Muscle of arm (tissue), 12 donors: Measurements from ENCODE around the gene PROKR1. TPM values are rescaled to one million over a fixed set of nuclear protein-coding genes. Genes with fewer than 3 reads are reported as not detected.
A peak's percentile ranks its signal among the peaks of the same experiment; 100 is the strongest.
"Not testable (repeated sequence)": the region's sequence is repeated elsewhere in the genome, so short reads cannot be mapped to it uniquely, and the experiment has no call there.

ENCODE experiments used
- DNase-seq: peaks from one replicate; pipeline ENCODE4 v3.0.0-alpha.2; 2013
- polyA plus RNA-seq, 12 donors: library from polyadenylated mRNA; unstranded; fragments of 120-200 nt; gene quantifications; one replicate each; pipeline ENCODE4 v1.2.1, GENCODE V29; 2013; ENCODE audit not compliant: insufficient read length in 12 of 12

Gene PROKR1
- polyA plus RNA-seq, 12 donors: 0.19 to 4.4 (median 1.2) TPM; not detected in 2

GRCh38 chr2:68653538-68653982, 10.2 kb downstream of the PROKR1 start:
- peak; percentile 62 for DNase-seq

- peak; percentile 48 for DNase-seq
These were observed 14.9 kb downstream of the PROKR1 start for GRCh38 chr2:68658266-68658665.

GRCh38 chr2:68659081-68659480, 15.7 kb downstream of the PROKR1 start:
- DNase-seq: peak; percentile 26

- DNase-seq: no peak
These were observed 17.3 kb downstream of the PROKR1 start for GRCh38 chr2:68660658-68661057.

- no peak for DNase-seq
These were observed 19.1 kb downstream of the PROKR1 start for GRCh38 chr2:68662466-68662865.

- DNase-seq: no peak
These were observed 20.2 kb downstream of the PROKR1 start for GRCh38 chr2:68663371-68664156.

GRCh38 chr2:68667371-68667770, 24.0 kb downstream of the PROKR1 start:
- no peak for DNase-seq

- DNase-seq: no peak
These were observed 26.3 kb downstream of the PROKR1 start for GRCh38 chr2:68669651-68670050.

- DNase-seq: no peak
These were observed 28.6 kb downstream of the PROKR1 start for GRCh38 chr2:68671961-68672360.

- DNase-seq: no peak
These were observed 30.3 kb downstream of the PROKR1 start for GRCh38 chr2:68673631-68674030.

GRCh38 chr2:68675470-68675869, 32.1 kb downstream of the PROKR1 start:
- no peak for DNase-seq

- not testable (repeated sequence) for DNase-seq
These were observed 34.5 kb downstream of the PROKR1 start for GRCh38 chr2:68677837-68678236.

GRCh38 chr2:68679166-68679916, 36.0 kb downstream of the PROKR1 start:
- not testable (repeated sequence) for DNase-seq

- not testable (repeated sequence) for DNase-seq
These were observed 36.5 kb downstream of the PROKR1 start for GRCh38 chr2:68679917-68680267.

GRCh38 chr2:68684197-68684596, 40.8 kb downstream of the PROKR1 start:
- DNase-seq: no peak

- no peak for DNase-seq
These were observed 42.8 kb downstream of the PROKR1 start for GRCh38 chr2:68686178-68686577.

GRCh38 chr2:68687018-68687417, 43.6 kb downstream of the PROKR1 start:
- no peak for DNase-seq

GRCh38 chr2:68689553-68690537, 46.5 kb downstream of the PROKR1 start:
- DNase-seq: no peak

GRCh38 chr2:68690851-68691250, 47.5 kb downstream of the PROKR1 start:
- no peak for DNase-seq

GRCh38 chr2:68692511-68692910, 49.1 kb downstream of the PROKR1 start:
- no peak for DNase-seq

- DNase-seq: no peak
These were observed 50.6 kb downstream of the PROKR1 start for GRCh38 chr2:68693951-68694350.

- DNase-seq: no peak
These were observed 52.6 kb downstream of the PROKR1 start for GRCh38 chr2:68695971-68696370.
